ENCODE results near the gene MTF2.
"Not testable (repeated sequence)": the region's sequence is repeated elsewhere in the genome, so short reads cannot be mapped to it uniquely, and the experiment has no call there.

Gene MTF2

DNA sequence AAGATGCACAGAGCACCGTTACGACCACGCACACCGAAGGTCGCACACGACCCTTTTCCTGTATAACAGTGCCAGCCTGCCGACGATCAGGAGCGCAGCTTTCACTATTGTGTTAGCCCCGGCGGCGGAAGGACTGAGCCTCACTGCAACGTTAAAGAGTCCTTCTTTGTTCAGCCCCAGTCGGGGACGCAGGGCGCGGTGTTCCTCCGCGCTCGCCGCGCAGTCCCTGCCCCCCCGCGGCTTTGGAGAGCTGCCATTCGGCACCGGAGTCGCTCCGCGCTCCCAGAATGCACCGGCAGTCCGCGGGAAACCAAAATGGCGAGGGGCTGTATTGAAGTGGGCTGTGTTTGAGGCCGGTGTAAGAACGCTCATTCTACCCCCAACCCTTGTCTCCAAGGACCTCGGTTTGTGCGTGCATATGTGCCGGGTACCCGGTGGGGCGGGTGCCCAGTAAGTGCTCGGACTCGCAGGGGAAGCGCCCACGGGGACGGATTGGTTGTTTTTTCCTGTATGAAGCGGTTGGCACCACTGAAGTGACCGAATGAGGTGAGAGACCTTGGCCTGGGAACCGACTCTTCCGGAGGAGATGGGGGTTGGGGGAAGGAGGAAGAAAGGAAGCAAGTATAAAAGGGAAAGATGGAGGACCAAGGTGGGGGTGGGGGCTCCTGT lies at the start of gene MTF2:
Gene MTF2, plus strand, starts transcription at position 298 of the 669 bp plus-strand sequence. Its CDS starts 244 bp downstream, at position 542.
- H3K4me3 ChIP-seq (replicated peaks; ENCODE audit: low read depth, low read length), result peak within 1 kb of the TSS; percentile 98
- TF ChIP-seq, protein P1, sequence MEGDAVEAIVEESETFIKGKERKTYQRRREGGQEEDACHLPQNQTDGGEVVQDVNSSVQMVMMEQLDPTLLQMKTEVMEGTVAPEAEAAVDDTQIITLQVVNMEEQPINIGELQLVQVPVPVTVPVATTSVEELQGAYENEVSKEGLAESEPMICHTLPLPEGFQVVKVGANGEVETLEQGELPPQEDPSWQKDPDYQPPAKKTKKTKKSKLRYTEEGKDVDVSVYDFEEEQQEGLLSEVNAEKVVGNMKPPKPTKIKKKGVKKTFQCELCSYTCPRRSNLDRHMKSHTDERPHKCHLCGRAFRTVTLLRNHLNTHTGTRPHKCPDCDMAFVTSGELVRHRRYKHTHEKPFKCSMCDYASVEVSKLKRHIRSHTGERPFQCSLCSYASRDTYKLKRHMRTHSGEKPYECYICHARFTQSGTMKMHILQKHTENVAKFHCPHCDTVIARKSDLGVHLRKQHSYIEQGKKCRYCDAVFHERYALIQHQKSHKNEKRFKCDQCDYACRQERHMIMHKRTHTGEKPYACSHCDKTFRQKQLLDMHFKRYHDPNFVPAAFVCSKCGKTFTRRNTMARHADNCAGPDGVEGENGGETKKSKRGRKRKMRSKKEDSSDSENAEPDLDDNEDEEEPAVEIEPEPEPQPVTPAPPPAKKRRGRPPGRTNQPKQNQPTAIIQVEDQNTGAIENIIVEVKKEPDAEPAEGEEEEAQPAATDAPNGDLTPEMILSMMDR (IDR thresholded peaks at IDR 0.05; ENCODE audit: low read length, missing control alignments), result no peak
- peak; percentile 98 for DNase-seq (ENCODE audit: low read depth)

DNA sequence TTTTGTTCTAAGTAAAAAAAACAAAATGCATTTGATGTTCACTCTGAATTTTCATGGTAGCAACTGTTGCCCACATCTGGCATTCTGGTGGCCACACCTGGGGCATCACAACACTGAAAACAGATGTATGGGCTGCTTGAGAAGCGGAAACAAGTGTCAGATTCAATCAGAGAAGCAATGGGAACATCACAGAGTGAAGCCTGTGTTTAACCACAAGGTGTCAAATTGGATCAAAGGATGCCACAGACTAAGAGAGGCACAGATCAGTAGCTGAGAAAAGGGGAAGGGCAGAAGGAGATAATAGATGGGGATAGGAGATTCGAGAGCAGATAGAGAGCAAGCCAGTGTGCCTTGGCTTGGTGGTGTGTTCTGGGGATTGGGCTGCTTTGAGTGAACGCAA lies 49.8 kb upstream of the MTF2 start:
- no peak overlapping the region for H3K4me3 ChIP-seq (replicated peaks; ENCODE audit: low read depth, low read length)
- DNase-seq (ENCODE audit: low read depth), result no peak
- TF ChIP-seq, protein P1 (IDR thresholded peaks at IDR 0.05; ENCODE audit: low read length, missing control alignments), result no peak

DNA sequence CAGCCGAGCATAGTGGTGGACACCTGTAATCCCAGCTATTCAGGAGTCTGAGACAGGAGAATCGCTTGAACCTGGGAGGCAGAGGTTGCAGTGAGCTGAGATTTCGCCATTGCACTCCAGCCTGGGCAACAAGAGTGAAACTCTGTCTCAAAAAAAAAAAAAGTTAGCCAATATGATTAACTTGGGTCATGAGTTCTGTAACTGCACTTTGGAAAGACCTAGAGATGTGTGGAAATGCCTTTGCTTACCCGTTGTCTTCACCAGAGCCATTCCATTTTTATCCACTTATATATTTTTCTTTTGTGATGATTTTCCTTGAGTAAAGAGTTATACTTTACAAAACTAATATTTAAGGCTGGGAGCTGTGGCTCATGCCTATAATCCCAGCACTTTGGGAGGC lies 48.9 kb upstream of the MTF2 start:
- not testable (repeated sequence) for DNase-seq (ENCODE audit: low read depth); H3K4me3 ChIP-seq (replicated peaks; ENCODE audit: low read depth, low read length)

DNA sequence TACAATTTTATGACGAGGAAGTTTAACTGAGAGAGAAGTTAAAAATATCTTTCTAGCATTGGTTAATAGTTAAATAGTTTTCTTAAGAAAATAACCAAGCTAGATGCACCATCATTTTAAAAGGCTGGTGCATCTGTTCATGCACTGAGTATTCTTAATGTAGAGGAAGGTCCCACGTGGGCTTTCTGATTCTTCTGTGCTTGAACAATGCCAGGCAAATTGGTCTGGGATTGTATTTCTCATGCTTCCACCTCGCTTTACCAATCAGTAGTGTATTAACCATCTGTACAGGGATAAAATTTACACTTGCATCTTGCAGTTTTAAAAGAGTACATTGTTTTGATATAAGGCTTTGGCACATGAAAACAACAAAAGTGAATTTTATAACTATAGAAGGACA lies 47.4 kb upstream of the MTF2 start:
- TF ChIP-seq, protein P1 (IDR thresholded peaks at IDR 0.05; ENCODE audit: low read length, missing control alignments), result no peak
- H3K4me3 ChIP-seq (replicated peaks; ENCODE audit: low read depth, low read length), result no peak overlapping the region
- no peak for DNase-seq (ENCODE audit: low read depth)

DNA sequence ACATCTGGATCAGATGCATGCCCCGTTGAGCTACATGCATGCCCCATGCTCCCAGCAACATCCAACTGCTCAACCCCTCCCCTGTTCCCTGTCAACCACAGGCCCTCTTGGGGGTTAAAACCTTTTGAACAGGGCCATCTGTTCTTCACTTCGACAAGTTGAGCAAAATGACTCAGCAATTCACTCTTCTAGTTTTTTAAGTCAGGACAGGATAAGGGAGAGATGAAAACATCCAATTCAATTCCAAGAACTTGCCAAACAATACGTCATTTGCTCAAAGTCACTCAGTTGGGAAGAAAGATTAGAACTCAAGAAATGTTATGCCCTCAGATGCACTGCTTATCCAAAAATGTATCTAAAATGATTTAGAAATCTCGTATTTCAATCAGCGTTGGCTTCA lies 46.1 kb upstream of the MTF2 start:
- H3K4me3 ChIP-seq (replicated peaks; ENCODE audit: low read depth, low read length), result no peak overlapping the region
- DNase-seq (ENCODE audit: low read depth), result peak; percentile 66
- TF ChIP-seq, protein P1 (IDR thresholded peaks at IDR 0.05; ENCODE audit: low read length, missing control alignments), result no peak

DNA sequence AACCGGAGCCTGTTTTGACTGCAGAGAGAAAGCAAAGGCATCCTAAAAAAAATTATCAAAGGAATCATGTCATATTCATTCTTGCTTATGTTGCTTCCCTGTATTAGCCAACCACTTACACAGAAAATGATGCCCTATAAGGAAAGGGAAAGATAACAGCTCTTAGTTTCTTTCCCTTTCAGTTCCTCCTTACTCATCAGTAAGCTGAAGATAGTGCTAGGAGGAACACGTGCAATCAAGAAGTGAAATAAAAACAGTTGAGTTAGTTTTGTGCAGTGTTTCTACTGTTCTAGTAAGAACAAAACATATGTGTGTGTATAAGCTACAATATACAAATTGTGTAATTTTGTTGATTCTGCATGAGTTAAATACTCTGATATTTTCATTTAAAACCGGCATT lies 45.3 kb upstream of the MTF2 start:
- H3K4me3 ChIP-seq (replicated peaks; ENCODE audit: low read depth, low read length), result no peak overlapping the region
- DNase-seq (ENCODE audit: low read depth), result peak; percentile 49
- TF ChIP-seq, protein P1 (IDR thresholded peaks at IDR 0.05; ENCODE audit: low read length, missing control alignments), result no peak

DNA sequence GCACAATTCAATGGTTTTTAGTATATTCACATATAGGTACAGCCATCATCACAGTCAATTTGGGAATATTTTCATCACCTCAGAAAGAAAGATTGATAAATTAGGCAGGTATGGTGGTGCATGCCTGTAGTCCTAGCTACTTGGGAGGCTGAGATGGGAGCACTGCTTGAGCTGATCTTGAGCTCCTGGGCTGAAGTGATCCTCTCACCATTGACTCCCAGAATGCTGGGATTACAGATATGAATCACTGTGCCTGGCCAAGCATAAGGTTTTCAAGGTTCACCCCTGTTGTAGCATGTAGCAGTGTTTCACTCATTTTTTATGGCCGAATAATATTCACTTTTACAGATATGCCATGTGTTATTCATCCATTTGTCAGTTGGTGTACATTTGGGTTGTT lies 44.7 kb upstream of the MTF2 start:
- H3K4me3 ChIP-seq (replicated peaks; ENCODE audit: low read depth, low read length), result no peak overlapping the region

More for the DNA sequence above, 44.7 kb upstream of the MTF2 start:
- DNase-seq (ENCODE audit: low read depth), result no peak
- TF ChIP-seq, protein P1 (IDR thresholded peaks at IDR 0.05; ENCODE audit: low read length, missing control alignments), result no peak
